ENCODE results near the gene ARVCF. TPM values are rescaled to one million over a fixed set of nuclear protein-coding genes. Genes with fewer than 3 reads are reported as not detected.

Gene ARVCF
- 114 and 328 TPM in 2 replicates for total RNA-seq (2011; cell fraction: chromatin; rRNA removed; ENCODE audit: low replicate concordance)
- total RNA-seq (2011; cell fraction: nucleolus; rRNA removed), result 214 and 270 TPM in 2 replicates
- 106 and 131 TPM in 2 replicates for total RNA-seq (2011; cell fraction: nucleoplasm; rRNA removed)
- total RNA-seq (2014; rRNA removed), result 49.3 and 54.2 TPM in 2 replicates
- 2.2 and 4.5 TPM in 2 replicates for total RNA-seq (2014; rRNA removed; fragmentation: Illumina TruSeq; extraction: Trizol)
- 13.3 and 15.6 TPM in 2 replicates for total RNA-seq (2015; rRNA removed; fragmentation: Illumina TruSeq; extraction: Trizol)
- 46.5 and 50.6 TPM in 2 replicates for total RNA-seq (2021)
- polyA plus RNA-seq (2011; rRNA removed), result 35.2 and 71.6 TPM in 2 replicates
- 134 and 673 TPM in 2 replicates for polyA plus RNA-seq (2011; cell fraction: cytosol; rRNA removed)
- 407 and 424 TPM in 2 replicates for polyA plus RNA-seq (2011; cell fraction: nucleus; rRNA removed)
- 30.0 and 31.2 TPM in 2 replicates for polyA plus RNA-seq (2012)
- polyA plus RNA-seq (2014; fragmentation: Illumina TruSeq; extraction: Trizol), result 8.0 and 15.9 TPM in 2 replicates
- under 1 TPM; 0.03 to 0.17 TPM for polyA plus RNA-seq (2014; fragmentation: Nextera tagmentation; extraction: Ambion mirVana)
- polyA plus RNA-seq (2014; rRNA removed), result 42.5 and 97.4 TPM in 2 replicates
- polyA minus RNA-seq (2011; rRNA and poly(A)+ RNA removed), result 15.1 and 15.6 TPM in 2 replicates
- 24.6 and 52.4 TPM in 2 replicates for polyA minus RNA-seq (2011; cell fraction: cytosol; rRNA and poly(A)+ RNA removed)
- 96.8 and 145 TPM in 2 replicates for polyA minus RNA-seq (2011; cell fraction: nucleus; rRNA and poly(A)+ RNA removed)
- Bru-seq, nascent RNA, result percentile 66 among the genes with signal in this experiment
- BruChase-seq, experiment 1, labeled RNA remaining after a 2-hour chase, result percentile 55 among the genes with signal in this experiment
- BruChase-seq, experiment 2, labeled RNA remaining after a 6-hour chase, result percentile 55 among the genes with signal in this experiment
- long read RNA-seq, experiment 1, partial matches to known transcripts, result 52 of 221 reads
- long read RNA-seq, experiment 1, other reads (novel, unspliced or antisense), result 168 of 221 reads
- long read RNA-seq, experiment 2, partial matches to known transcripts, result 3 of 39 reads
- long read RNA-seq, experiment 2, other reads (novel, unspliced or antisense), result 36 of 39 reads
- long read RNA-seq, experiment 3, partial matches to known transcripts, result 0 of 5 reads
- long read RNA-seq, experiment 3, other reads (novel, unspliced or antisense), result 5 of 5 reads

DNA sequence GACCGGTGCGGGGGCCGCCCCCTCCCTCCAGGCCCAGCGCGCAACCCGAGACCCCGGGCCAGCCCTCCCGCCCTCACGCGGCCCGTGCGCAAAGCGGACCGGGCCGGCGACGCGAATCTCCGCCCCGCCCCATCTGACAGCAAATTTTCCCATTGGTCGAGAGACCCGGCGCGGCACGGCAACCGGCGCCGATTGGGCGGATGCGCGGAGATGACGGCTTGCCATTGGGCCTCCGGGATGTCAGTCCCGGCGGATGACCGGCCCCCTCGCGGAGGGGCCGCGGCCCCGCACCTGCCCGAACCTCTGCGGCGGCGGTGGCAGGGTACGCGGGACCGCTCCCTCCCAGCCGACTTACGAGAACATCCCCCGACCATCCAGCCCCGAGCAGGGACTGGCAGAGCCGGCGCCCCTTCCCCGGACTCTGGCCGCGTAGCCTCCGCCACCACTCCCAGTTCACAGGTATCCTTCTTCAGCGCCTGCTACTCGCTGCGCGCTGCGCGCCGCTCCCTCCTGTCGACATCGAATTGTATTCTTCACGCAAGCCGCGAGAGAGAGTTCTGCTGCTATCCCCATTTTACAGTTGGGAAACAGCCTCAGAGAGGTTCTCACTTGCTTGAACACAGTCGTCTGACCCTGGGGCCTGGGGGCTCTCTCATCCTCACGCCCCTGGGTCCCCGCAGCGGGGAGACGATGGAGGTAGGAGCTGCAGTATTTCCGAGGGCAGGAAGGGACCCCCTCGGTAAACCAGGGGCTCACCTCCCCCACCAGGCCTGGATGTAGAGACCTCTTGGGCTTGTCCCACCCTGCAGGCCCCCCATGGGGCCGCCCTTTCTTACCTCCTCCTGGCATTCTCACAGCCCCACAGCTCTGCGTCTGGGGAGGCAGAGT, at the start of gene ARVCF:
Gene ARVCF, minus strand, starts transcription at position 90 of the 888 bp plus-strand sequence. CDS start 26,029 bp downstream, outside the sequence.
- H2AFZ ChIP-seq (ENCODE audit: low read depth, low read length), result peak within 1 kb of the TSS; percentile 84
- FAIRE-seq, result peak; percentile 79
- peak within 1 kb of the TSS; percentile 61 for H3K27ac ChIP-seq (ENCODE audit: extremely low read depth, low read depth, low read length)
- TF ChIP-seq GTF2A2 (tag; IDR thresholded peaks at IDR 0.05) (no peak), SP2 (IDR thresholded peaks at IDR 0.05; ENCODE audit: extremely low read depth, low read depth, low read length, poor library complexity, severe bottlenecking) (peak; percentile 99), SETDB1 (IDR thresholded peaks at IDR 0.05; ENCODE audit: low read length) (no peak), ELF1 (tag; IDR thresholded peaks at IDR 0.05) (no peak), ESRRB (CRISPR knock-in tag; IDR thresholded peaks at IDR 0.05; ENCODE audit: borderline replicate concordance) (no peak), JUND (IDR thresholded peaks at IDR 0.05; ENCODE audit: borderline replicate concordance, low read depth, low read length) (peak; percentile 73), JUND (tag; IDR thresholded peaks at IDR 0.05; ENCODE audit: borderline replicate concordance, low read depth, low read length) (peak; percentile 3; the same call in 1 of the 3 replicates), ERF (CRISPR knock-in tag; IDR thresholded peaks at IDR 0.05) (peak; percentile 67; the same call in 1 of the 2 replicates)
- TF ChIP-seq, protein P1, sequence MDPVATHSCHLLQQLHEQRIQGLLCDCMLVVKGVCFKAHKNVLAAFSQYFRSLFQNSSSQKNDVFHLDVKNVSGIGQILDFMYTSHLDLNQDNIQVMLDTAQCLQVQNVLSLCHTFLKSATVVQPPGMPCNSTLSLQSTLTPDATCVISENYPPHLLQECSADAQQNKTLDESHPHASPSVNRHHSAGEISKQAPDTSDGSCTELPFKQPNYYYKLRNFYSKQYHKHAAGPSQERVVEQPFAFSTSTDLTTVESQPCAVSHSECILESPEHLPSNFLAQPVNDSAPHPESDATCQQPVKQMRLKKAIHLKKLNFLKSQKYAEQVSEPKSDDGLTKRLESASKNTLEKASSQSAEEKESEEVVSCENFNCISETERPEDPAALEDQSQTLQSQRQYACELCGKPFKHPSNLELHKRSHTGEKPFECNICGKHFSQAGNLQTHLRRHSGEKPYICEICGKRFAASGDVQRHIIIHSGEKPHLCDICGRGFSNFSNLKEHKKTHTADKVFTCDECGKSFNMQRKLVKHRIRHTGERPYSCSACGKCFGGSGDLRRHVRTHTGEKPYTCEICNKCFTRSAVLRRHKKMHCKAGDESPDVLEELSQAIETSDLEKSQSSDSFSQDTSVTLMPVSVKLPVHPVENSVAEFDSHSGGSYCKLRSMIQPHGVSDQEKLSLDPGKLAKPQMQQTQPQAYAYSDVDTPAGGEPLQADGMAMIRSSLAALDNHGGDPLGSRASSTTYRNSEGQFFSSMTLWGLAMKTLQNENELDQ (CRISPR knock-in tag; IDR thresholded peaks at IDR 0.05; ENCODE audit: borderline replicate concordance), result no peak

More for the DNA sequence above, at the start of gene ARVCF:
- Histone ChIP-seq H3K27me3 (ENCODE audit: control insufficient read depth in 2 of 2, insufficient read depth in 2 of 2, low read length in 2 of 2) (peaks cover 0 to 8% of the 10 kb centered on the region in 2 experiments; a peak in 2 of 5 replicates), H3K9me1 (ENCODE audit: control insufficient read depth, insufficient read depth, low read length) (peaks cover 19% of the 10 kb centered on the region), H3K4me3 (peak within 1 kb of the TSS; percentile 66), H4K20me1 (replicated peaks; ENCODE audit: control insufficient read depth, insufficient read depth, low read length) (peaks cover 8% of the 10 kb centered on the region), H3K9me3 (replicated peaks; ENCODE audit: control insufficient read depth, insufficient read depth, low read depth, low read length) (no peaks in the 10 kb centered on the region), H3K36me3 (ENCODE audit: control insufficient read depth, insufficient read depth, low read length) (peaks cover 8% of the 10 kb centered on the region; the same call in 2 of the 3 replicates), H3K4me1 (replicated peaks in 1 of 2; ENCODE audit: control insufficient read depth in 2 of 2, insufficient read depth in 2 of 2, low read length in 2 of 2) (peaks cover 40 to 74% of the 10 kb centered on the region in 2 experiments), H3K79me2 (ENCODE audit: control insufficient read depth, insufficient read depth, low read length) (peaks cover 42% of the 10 kb centered on the region), H3K9ac (ENCODE audit: insufficient read depth in 1 of 2, low read depth in 2 of 2, low read length in 2 of 2) (peak within 1 kb of the TSS; percentile 59 to 94), H3K4me2 (ENCODE audit: insufficient read depth, low read length) (peak within 1 kb of the TSS; percentile 85)
- ChIA-PET POLR2A (interaction anchor here (0.6 to 1.4 kb wide), 3 partner anchors 15 to 62 kb away, joined by 3 to 9 read pairs (median 5); partner anchors contain the start of gene DGCR8), CTCF (ENCODE audit: low intra/inter-chr PET ratio) (interaction anchor here (0.6 to 1.5 kb wide), 6 partner anchors 11 to 803 kb away, joined by 3 to 6 read pairs (median 4); no protein-coding TSS in a partner anchor)
- DNase-seq (ENCODE audit: extremely low read depth in 1 of 4, low spot score in 3 of 4) (peak; percentile 100), ATAC-seq (peak; percentile 79)
- no TSS peak for BruUV-seq (replicated peaks)
- intact Hi-C loops (cut with micrococcal nuclease) (no loop called here), in situ Hi-C loops (cut with MboI) (no loop called here)
- 3% methylated on average over 79 of the region's 79 CpGs for WGBS (ENCODE audit: insufficient coverage, low coverage, missing lambda C conversion rate)

Data from K562 (cell line).